Caco-2 (cell line): ENCODE measurements around the gene CREB5. TPM values are rescaled to one million over a fixed set of nuclear protein-coding genes. Genes with fewer than 3 reads are reported as not detected.

Source experiments
- BruUV-seq: library from RNA; stranded (reverse); fragments of 400-500 nt; replicated peaks from 2 replicates; lab custom pipeline; 2021; lab: Mats Ljungman, UMichigan
- CTCF ChIA-PET: fragments of 300-600 bp; sonication (Branson Sonifier 250); formaldehyde crosslinking; loops from one replicate; lab custom pipeline; 2022; ENCODE audit warnings: antibody characterized with exemption; lab: Charles Lee
- POLR2A ChIA-PET: fragments of 300-600 bp; sonication (Branson Sonifier 250); formaldehyde crosslinking; loops from one replicate; lab custom pipeline; 2022; ENCODE audit warnings: antibody characterized with exemption; lab: Charles Lee
- DNase-seq, 2 experiments: peaks; one replicate each; pipeline versions ENCODE4 v3.0.0 to v3.0.0-alpha.2; 2020 to 2022
- H3K27me3 ChIP-seq: replicated peaks from 2 replicates; pipeline ENCODE4 v1.6.0; 2011; ENCODE audit warnings: low read length; ENCODE audit not compliant: control insufficient read depth, insufficient read depth
- H3K36me3 ChIP-seq: 2 replicates; pipeline ENCODE4 v1.5.1; 2011; ENCODE audit warnings: low read length; ENCODE audit not compliant: control insufficient read depth, insufficient read depth
- H3K4me1 ChIP-seq: fragments of 250-450 bp; sonication (Bioruptor Pico); 2 replicates; pipeline ENCODE4 v1.5.1; 2020; ENCODE audit warnings: mild to moderate bottlenecking
- H3K4me3 ChIP-seq: 2 replicates; pipeline ENCODE4 v1.5.1; 2011; ENCODE audit warnings: low read depth, mild to moderate bottlenecking, control low read depth, low read length
- H3K9me3 ChIP-seq: fragments of 250-450 bp; sonication (Bioruptor Pico); 2 replicates; pipeline ENCODE4 v1.5.1; 2020; ENCODE audit warnings: mild to moderate bottlenecking, moderate library complexity
- H3K27ac Mint-ChIP-seq: one replicate; pipeline ENCODE4 v1.8.0; 2022; ENCODE audit warnings: mixed read lengths; ENCODE audit not compliant: unreplicated experiment
- H3K27me3 Mint-ChIP-seq: one replicate; pipeline ENCODE4 v1.8.0; 2022; ENCODE audit warnings: mixed read lengths; ENCODE audit not compliant: insufficient read depth, unreplicated experiment
- H3K36me3 Mint-ChIP-seq: one replicate; pipeline ENCODE4 v1.8.0; 2022; ENCODE audit warnings: mild to moderate bottlenecking, mixed read lengths; ENCODE audit not compliant: insufficient read depth, unreplicated experiment
- H3K4me1 Mint-ChIP-seq: one replicate; pipeline ENCODE4 v1.8.0; 2022; ENCODE audit warnings: low read depth, mixed read lengths; ENCODE audit not compliant: unreplicated experiment
- H3K4me3 Mint-ChIP-seq: one replicate; pipeline ENCODE4 v1.8.0; 2022; ENCODE audit warnings: mild to moderate bottlenecking, moderate library complexity, mixed read lengths; ENCODE audit not compliant: unreplicated experiment
- H3K9me3 Mint-ChIP-seq: one replicate; pipeline ENCODE4 v1.8.0; 2022; ENCODE audit warnings: mixed read lengths; ENCODE audit not compliant: unreplicated experiment
- intact Hi-C: fragments of 100-400 bp; cut with micrococcal nuclease; formaldehyde crosslinking; loops from one replicate; pipeline ENCODE4 v1.10.0; 2022; ENCODE audit not compliant: unreplicated experiment
- total RNA-seq: library from RNA; stranded (reverse); gene quantifications from 2 replicates; pipeline ENCODE4 v1.2.3, GENCODE V29; 2022
- TF ChIP-seq, protein P1 (sequence below), 2 experiments: fragments of 200-600 bp in 1 of 2; IDR thresholded peaks; 1 replicate in 1 of 2; 2 replicates in 1 of 2; pipeline versions ENCODE4 v1.5.1 to v1.8.0; 2011 to 2022; ENCODE audit warnings: antibody characterized with exemption in 1 of 2, control low read depth in 1 of 2, inconsistent platforms in 1 of 2, low read depth in 1 of 2, low read length in 1 of 2, mild to moderate bottlenecking in 1 of 2, moderate library complexity in 1 of 2; ENCODE audit not compliant: insufficient read depth in 1 of 2, severe bottlenecking in 1 of 2, unreplicated experiment in 1 of 2

CREB5 gene
- total RNA-seq, 1 experiment from 2014 or later = 9.1 TPM

DNA sequence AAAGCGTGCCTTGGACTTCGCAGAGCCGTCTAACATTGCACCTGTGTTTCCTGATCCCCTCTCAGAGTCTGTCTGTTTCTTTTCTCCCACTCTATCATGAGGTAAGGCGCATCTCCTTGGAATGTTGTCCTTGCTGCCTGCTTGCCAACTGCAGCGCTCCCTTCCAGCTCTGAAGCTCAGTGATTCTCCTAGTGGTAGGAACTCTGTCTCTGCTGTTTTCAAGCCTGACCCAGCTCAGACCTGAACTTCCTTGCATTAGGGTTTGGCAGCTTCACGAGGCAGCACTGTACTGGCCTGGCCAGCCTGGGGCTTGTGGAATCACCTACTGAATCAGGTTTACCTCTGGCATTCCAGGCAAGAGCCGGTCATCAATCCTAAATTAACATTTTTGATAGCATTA lies 123.9 kb downstream of the CREB5 start:
- H3K9me3 ChIP-seq = no peaks in the 10 kb centered on the region
- H3K4me3 ChIP-seq = no peak overlapping the region
- ChIA-PET CTCF (interaction anchor here (0.6 to 1.4 kb wide), 5 partner anchors 15 to 237 kb away, joined by 3 to 10 read pairs (median 4); partner anchors contain the start of gene CREB5), POLR2A (no interaction called here)
- no peak overlapping the region for H3K4me3 Mint-ChIP-seq
- H3K27me3 Mint-ChIP-seq = no peaks in the 10 kb centered on the region
- no peaks in the 10 kb centered on the region for H3K27me3 ChIP-seq
- BruUV-seq = no TSS peak
- no peaks in the 10 kb centered on the region for H3K36me3 ChIP-seq
- H3K4me1 Mint-ChIP-seq = peaks cover 9% of the 10 kb centered on the region
- DNase-seq = peak; percentile 66
- H3K4me1 ChIP-seq = 0 out of 2 replicates have a peak, but pooled peaks cover 9% of the 10 kb centered on the region
- H3K9me3 Mint-ChIP-seq = no peaks in the 10 kb centered on the region
- no peaks in the 10 kb centered on the region for H3K36me3 Mint-ChIP-seq
- TF ChIP-seq, protein P1, sequence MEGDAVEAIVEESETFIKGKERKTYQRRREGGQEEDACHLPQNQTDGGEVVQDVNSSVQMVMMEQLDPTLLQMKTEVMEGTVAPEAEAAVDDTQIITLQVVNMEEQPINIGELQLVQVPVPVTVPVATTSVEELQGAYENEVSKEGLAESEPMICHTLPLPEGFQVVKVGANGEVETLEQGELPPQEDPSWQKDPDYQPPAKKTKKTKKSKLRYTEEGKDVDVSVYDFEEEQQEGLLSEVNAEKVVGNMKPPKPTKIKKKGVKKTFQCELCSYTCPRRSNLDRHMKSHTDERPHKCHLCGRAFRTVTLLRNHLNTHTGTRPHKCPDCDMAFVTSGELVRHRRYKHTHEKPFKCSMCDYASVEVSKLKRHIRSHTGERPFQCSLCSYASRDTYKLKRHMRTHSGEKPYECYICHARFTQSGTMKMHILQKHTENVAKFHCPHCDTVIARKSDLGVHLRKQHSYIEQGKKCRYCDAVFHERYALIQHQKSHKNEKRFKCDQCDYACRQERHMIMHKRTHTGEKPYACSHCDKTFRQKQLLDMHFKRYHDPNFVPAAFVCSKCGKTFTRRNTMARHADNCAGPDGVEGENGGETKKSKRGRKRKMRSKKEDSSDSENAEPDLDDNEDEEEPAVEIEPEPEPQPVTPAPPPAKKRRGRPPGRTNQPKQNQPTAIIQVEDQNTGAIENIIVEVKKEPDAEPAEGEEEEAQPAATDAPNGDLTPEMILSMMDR (IDR thresholded peaks at IDR 0.05; ENCODE audit: insufficient read depth in 1 of 2, low read depth in 1 of 2, low read length in 1 of 2, severe bottlenecking in 1 of 2, unreplicated experiment in 1 of 2) = peak; percentile 62 to 78
- H3K27ac Mint-ChIP-seq = no peak overlapping the region
- intact Hi-C loops = loop anchor here (1.0 to 10.0 kb wide), 4 partner anchors 61 to 147 kb away; no protein-coding TSS in a partner anchor

DNA sequence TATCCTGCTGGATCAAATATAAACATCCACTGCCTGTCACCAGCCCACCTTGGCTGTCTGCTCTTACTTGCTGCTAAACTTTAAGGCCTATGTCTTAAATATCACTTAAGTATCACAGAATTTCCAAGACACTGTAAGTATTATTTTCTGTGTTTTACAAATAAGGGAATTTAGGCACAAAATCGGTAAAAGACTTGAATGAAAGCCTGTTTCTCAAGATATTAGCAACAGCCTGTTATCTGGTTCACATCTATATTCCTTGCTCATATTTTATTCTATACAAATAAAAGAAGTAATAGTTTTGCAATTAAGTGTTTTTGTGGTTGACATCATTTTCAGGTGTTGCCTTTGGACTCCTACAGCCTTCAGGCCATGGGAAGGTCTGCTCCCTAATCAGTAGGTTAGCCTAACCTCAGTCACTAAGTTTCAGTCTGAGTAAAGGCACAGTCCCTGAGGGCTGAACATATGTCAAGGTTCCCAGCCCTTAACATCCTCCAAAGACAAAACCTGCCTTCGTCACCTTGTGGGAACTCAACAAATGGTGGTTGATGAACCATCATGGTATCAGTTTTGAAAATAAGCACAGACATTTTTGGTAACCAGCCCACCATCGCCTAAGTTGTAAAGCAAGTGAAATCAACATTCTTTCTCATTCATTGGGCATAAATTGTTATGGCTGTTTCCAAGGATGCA lies 127.1 kb downstream of the CREB5 start:
- Mint-ChIP-seq H3K4me3 (no peak overlapping the region), H3K27me3 (no peaks in the 10 kb centered on the region), H3K4me1 (peaks cover 22% of the 10 kb centered on the region), H3K36me3 (no peaks in the 10 kb centered on the region), H3K27ac (no peak overlapping the region), H3K9me3 (no peaks in the 10 kb centered on the region)
- no peak overlapping the region for H3K4me3 ChIP-seq
- no TSS peak for BruUV-seq
- peaks cover 20% of the 10 kb centered on the region; the same call in 1 of the 2 replicates for H3K4me1 ChIP-seq
- no peaks in the 10 kb centered on the region for H3K36me3 ChIP-seq
- ChIA-PET POLR2A (no interaction called here), CTCF (no interaction called here)
- no peaks in the 10 kb centered on the region for H3K9me3 ChIP-seq
- no peak for DNase-seq
- no peaks in the 10 kb centered on the region for H3K27me3 ChIP-seq
- intact Hi-C loops = loop anchor here (10.0 kb wide), 1 partner anchor 65 kb away; no protein-coding TSS in a partner anchor
- TF ChIP-seq, protein P1 (IDR thresholded peaks at IDR 0.05; ENCODE audit: insufficient read depth in 1 of 2, low read depth in 1 of 2, low read length in 1 of 2, severe bottlenecking in 1 of 2, unreplicated experiment in 1 of 2) = no peak

DNA sequence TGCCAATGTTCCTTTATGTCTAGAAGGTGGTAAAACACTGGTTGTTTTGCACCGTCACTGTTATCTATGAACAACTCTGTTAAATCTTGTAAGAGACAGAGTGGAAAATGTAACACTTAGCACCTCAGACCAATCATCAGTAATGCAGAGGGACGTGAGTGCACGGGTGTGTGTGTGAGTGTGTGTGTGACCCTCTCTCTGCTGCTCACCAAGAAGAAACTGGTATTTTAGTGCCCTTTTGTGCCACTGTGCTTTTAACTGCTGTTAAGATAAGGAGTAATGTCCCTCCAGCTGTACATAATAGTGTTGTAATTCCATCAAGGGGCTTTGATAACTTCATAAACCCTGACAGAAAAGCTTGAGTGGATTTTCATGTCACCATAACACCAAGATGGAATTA lies 130.1 kb downstream of the CREB5 start:
- DNase-seq = no peak
- no peaks in the 10 kb centered on the region for H3K36me3 Mint-ChIP-seq
- TF ChIP-seq, protein P1 (IDR thresholded peaks at IDR 0.05; ENCODE audit: insufficient read depth in 1 of 2, low read depth in 1 of 2, low read length in 1 of 2, severe bottlenecking in 1 of 2, unreplicated experiment in 1 of 2) = no peak
- Histone ChIP-seq H3K36me3 (no peaks in the 10 kb centered on the region), H3K9me3 (no peaks in the 10 kb centered on the region), H3K4me1 (peaks cover 12% of the 10 kb centered on the region; the same call in 1 of the 2 replicates), H3K27me3 (no peaks in the 10 kb centered on the region), H3K4me3 (no peak overlapping the region)
- no peak overlapping the region for H3K4me3 Mint-ChIP-seq
- peaks cover 15% of the 10 kb centered on the region for H3K4me1 Mint-ChIP-seq
- ChIA-PET CTCF (no interaction called here), POLR2A (no interaction called here)
- no peaks in the 10 kb centered on the region for H3K27me3 Mint-ChIP-seq
- H3K27ac Mint-ChIP-seq = no peak overlapping the region
- intact Hi-C loops = loop anchor here (5.0 kb wide), 1 partner anchor 35 kb away; no protein-coding TSS in a partner anchor
- no TSS peak for BruUV-seq
- no peaks in the 10 kb centered on the region for H3K9me3 Mint-ChIP-seq
